HG02884 (cell line): Measurements from ENCODE around the gene MYL9.

ENCODE experiments used
- ATAC-seq: cut with Tn5 transposase; IDR thresholded peaks from one replicate; pipeline ENCODE4 v1.9.1; 2021; ENCODE audit warnings: mild to moderate bottlenecking, moderate library complexity; ENCODE audit not compliant: unreplicated experiment

MYL9 gene

GRCh38 chr20:36525620-36526365 lies 15.5 kb upstream of the MYL9 start:
- no peak for ATAC-seq

GRCh38 chr20:36526521-36527011 lies 14.8 kb upstream of the MYL9 start:
- ATAC-seq = no peak

- ATAC-seq = no peak
Measured at GRCh38 chr20:36527331-36528125, 13.8 kb upstream of the MYL9 start.

GRCh38 chr20:36528176-36528874 lies 13.0 kb upstream of the MYL9 start:
- no peak for ATAC-seq

GRCh38 chr20:36528875-36529417 lies 12.4 kb upstream of the MYL9 start:
- no peak for ATAC-seq

- ATAC-seq = no peak
Measured at GRCh38 chr20:36532388-36532787, 8.9 kb upstream of the MYL9 start.

- ATAC-seq = no peak
Measured at GRCh38 chr20:36532822-36533221, 8.5 kb upstream of the MYL9 start.

GRCh38 chr20:36538026-36538722 lies 3.1 kb upstream of the MYL9 start:
- ATAC-seq = no peak

GRCh38 chr20:36540551-36541211 lies 638 bp upstream of the MYL9 start:
- ATAC-seq = no peak

- ATAC-seq = no peak
Measured at GRCh38 chr20:36541768-36542488, 609 bp downstream of the MYL9 start.

GRCh38 chr20:36542516-36543183 lies 1.3 kb downstream of the MYL9 start:
- no peak for ATAC-seq

- ATAC-seq = no peak
Measured at GRCh38 chr20:36543184-36544133, 2.1 kb downstream of the MYL9 start.

GRCh38 chr20:36544134-36545018 lies 3.1 kb downstream of the MYL9 start:
- ATAC-seq = no peak

GRCh38 chr20:36546111-36546736 lies 4.9 kb downstream of the MYL9 start:
- ATAC-seq = no peak

GRCh38 chr20:36547186-36548005 lies 6.1 kb downstream of the MYL9 start:
- no peak for ATAC-seq

- ATAC-seq = no peak
Measured at GRCh38 chr20:36548006-36548315, 6.6 kb downstream of the MYL9 start.
